CD14-positive monocyte (primary cell): ENCODE measurements around the gene DHRS12. TPM values are rescaled to one million over a fixed set of nuclear protein-coding genes. Genes with fewer than 3 reads are reported as not detected.
A peak's percentile ranks its signal among the peaks of the same experiment; 100 is the strongest.

Experiments used
- DNase-seq, 3 donors: peaks; one replicate each; pipeline ENCODE4 v3.0.0-alpha.2; 2011 to 2022
- H2AFZ ChIP-seq: 2 replicates; pipeline ENCODE4 v1.6.0; 2012; ENCODE audit warnings: mild to moderate bottlenecking, low read depth, low read length, inconsistent platforms; ENCODE audit not compliant: insufficient read depth, poor library complexity, severe bottlenecking
- H3K27ac ChIP-seq, 2 donors: 1 replicate in 1 of 2; 2 replicates in 1 of 2; pipeline ENCODE4 v1.5.1; 2012 to 2013; ENCODE audit warnings: low read length in 2 of 2, control low read depth in 1 of 2, inconsistent platforms in 1 of 2, low read depth in 1 of 2, mild to moderate bottlenecking in 1 of 2
- H3K27me3 ChIP-seq, 2 donors: one replicate each; pipeline versions ENCODE4 v1.6.0 to v1.6.1; 2011 to 2013; ENCODE audit warnings: low read length in 2 of 2; ENCODE audit not compliant: control insufficient read depth in 2 of 2, insufficient read depth in 2 of 2
- H3K36me3 ChIP-seq, 2 donors: replicated peaks in 1 of 2; 1 replicate in 1 of 2; 2 replicates in 1 of 2; pipeline versions ENCODE4 v1.5.1 to v1.6.1; 2012 to 2013; ENCODE audit warnings: low read length in 2 of 2, control low read depth in 1 of 2, inconsistent platforms in 1 of 2, mild to moderate bottlenecking in 1 of 2; ENCODE audit not compliant: insufficient read depth in 2 of 2, control insufficient read depth in 1 of 2
- H3K4me1 ChIP-seq, 2 donors: 1 replicate in 1 of 2; 2 replicates in 1 of 2; pipeline versions ENCODE4 v1.5.1 to v1.6.1; 2012 to 2013; ENCODE audit warnings: low read length in 2 of 2, control low read depth in 1 of 2, inconsistent platforms in 1 of 2, mild to moderate bottlenecking in 1 of 2, moderate library complexity in 1 of 2; ENCODE audit not compliant: insufficient read depth in 2 of 2, control insufficient read depth in 1 of 2
- H3K4me2 ChIP-seq: replicated peaks from 2 replicates; pipeline ENCODE3; 2012; ENCODE audit warnings: low read length, moderate library complexity, mild to moderate bottlenecking; ENCODE audit not compliant: poor library complexity, severe bottlenecking; ENCODE audit errors: extremely low read depth
- H3K4me3 ChIP-seq, 3 experiments: fragments of 200-600 bp in 1 of 3; sonication (generic) in 1 of 3; replicated peaks in 1 of 3; 1 replicate in 2 of 3; 2 replicates in 1 of 3; pipeline ENCODE4 v1.5.1; 2011 to 2013; ENCODE audit warnings: low read length in 3 of 3, mild to moderate bottlenecking in 3 of 3, control low read depth in 2 of 3, low read depth in 2 of 3, inconsistent platforms in 1 of 3, moderate library complexity in 1 of 3
- H3K79me2 ChIP-seq: 2 replicates; pipeline ENCODE4 v1.6.0; 2012; ENCODE audit warnings: mild to moderate bottlenecking, control low read depth, inconsistent platforms, low read length, moderate library complexity; ENCODE audit not compliant: insufficient read depth
- H3K9ac ChIP-seq: 2 replicates; pipeline ENCODE4 v1.6.0; 2017; ENCODE audit warnings: low read length, mild to moderate bottlenecking; ENCODE audit not compliant: insufficient read depth, poor library complexity, severe bottlenecking
- H3K9me3 ChIP-seq, 2 donors: replicated peaks in 1 of 2; 1 replicate in 1 of 2; 2 replicates in 1 of 2; pipeline versions ENCODE4 v1.5.1 to v1.6.1; 2012 to 2013; ENCODE audit warnings: low read length in 2 of 2, control low read depth in 1 of 2; ENCODE audit not compliant: control insufficient read depth in 1 of 2, insufficient read depth in 1 of 2
- H4K20me1 ChIP-seq: 2 replicates; pipeline ENCODE4 v1.6.0; 2012; ENCODE audit warnings: mild to moderate bottlenecking, low read length, control low read depth, moderate library complexity; ENCODE audit not compliant: insufficient read depth
- H3K27ac Mint-ChIP-seq, 7 donors: one replicate each; pipeline ENCODE4 v1.8.0; 2020; ENCODE audit warnings: mild to moderate bottlenecking in 7 of 7, mixed read lengths in 7 of 7, moderate library complexity in 6 of 7, inconsistent platforms in 2 of 7
- H3K27me3 Mint-ChIP-seq, 3 donors: one replicate each; pipeline ENCODE4 v1.8.0; 2021 to 2022; ENCODE audit warnings: low read depth in 3 of 3, mild to moderate bottlenecking in 3 of 3, mixed read lengths in 3 of 3, moderate library complexity in 3 of 3, inconsistent platforms in 1 of 3
- H3K36me3 Mint-ChIP-seq, 2 donors: one replicate each; pipeline ENCODE4 v1.8.0; 2020; ENCODE audit warnings: mixed read lengths in 2 of 2, inconsistent platforms in 1 of 2, mild to moderate bottlenecking in 1 of 2
- H3K4me1 Mint-ChIP-seq: one replicate; pipeline ENCODE4 v1.8.0; 2020; ENCODE audit warnings: mild to moderate bottlenecking, mixed read lengths
- H3K4me3 Mint-ChIP-seq, 2 donors: one replicate each; pipeline ENCODE4 v1.8.0; 2020; ENCODE audit warnings: mild to moderate bottlenecking in 2 of 2, mixed read lengths in 2 of 2, moderate library complexity in 1 of 2
- H3K9me3 Mint-ChIP-seq, 7 donors: one replicate each; pipeline ENCODE4 v1.8.0; 2020 to 2022; ENCODE audit warnings: mixed read lengths in 7 of 7, mild to moderate bottlenecking in 6 of 7, moderate library complexity in 6 of 7, inconsistent platforms in 2 of 7
- CTCF ChIP-seq: fragments of 200-600 bp; IDR thresholded peaks from one replicate; pipeline ENCODE4 v1.8.0; 2022; ENCODE audit warnings: antibody characterized with exemption, mild to moderate bottlenecking
- WGBS: methylation state at CpG from one replicate; pipeline ENCODE4 v1.1.5; 2013; ENCODE audit warnings: missing lambda C conversion rate; ENCODE audit not compliant: insufficient coverage; 5-methylcytosine and 5-hydroxymethylcytosine counted together
- intact Hi-C, 2 donors: fragments of 100-400 bp; cut with micrococcal nuclease; formaldehyde crosslinking; loops; one replicate each; pipeline versions ENCODE4 v1.15.0 to v1.15.1; 2023
- polyA plus RNA-seq, 3 donors: library from polyadenylated mRNA; depleted of rRNA in 1 of 3; unstranded in 2 of 3; stranded (reverse) in 1 of 3; fragments of 300-500 nt in 2 of 3; fragments of >200 nt in 1 of 3; fragmentation: Illumina TruSeq in 2 of 3; gene quantifications; 1 replicate in 2 of 3; 2 replicates in 1 of 3; pipeline ENCODE4 v1.2.3, GENCODE V29; 2012 to 2021

Gene DHRS12
- polyA plus RNA-seq, 3 donors: 7.6 to 20.2 (median 20.0) TPM

DNA sequence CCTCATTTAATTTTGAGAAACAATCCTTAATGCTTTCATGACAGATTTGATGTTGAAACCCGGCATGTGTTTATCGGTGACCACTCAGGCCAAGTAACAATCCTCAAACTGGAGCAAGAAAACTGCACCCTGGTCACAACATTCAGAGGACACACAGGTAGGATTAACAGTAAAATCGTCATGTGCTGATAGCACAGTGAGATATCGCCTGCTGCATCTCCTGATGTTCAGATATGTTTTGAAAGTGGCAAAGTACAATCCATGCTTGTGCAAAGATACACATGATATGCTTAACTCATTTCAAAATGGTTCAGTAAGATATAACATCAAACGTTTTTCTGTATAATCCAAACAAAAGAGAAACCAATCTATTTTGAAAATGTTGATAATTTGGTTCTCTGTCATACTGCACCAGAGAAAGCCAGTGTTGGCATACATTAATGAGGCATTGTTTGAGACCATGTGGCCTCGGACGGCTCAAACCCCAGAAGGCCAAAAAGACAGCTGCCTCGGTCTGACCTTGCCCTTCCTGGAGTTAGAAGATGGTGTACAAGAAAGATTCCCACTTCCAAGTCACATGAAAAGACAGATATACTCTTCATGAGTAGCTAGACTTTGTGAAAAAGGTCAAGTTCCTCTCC, 76.2 kb downstream of the DHRS12 start:
- no peaks in the 10 kb centered on the region for H3K27me3 Mint-ChIP-seq
- H3K4me3 ChIP-seq: no peak overlapping the region
- no peak for DNase-seq
- peaks cover 6 to 9% of the 10 kb centered on the region in 2 donors for H3K4me1 ChIP-seq
- no peak overlapping the region for H3K4me3 Mint-ChIP-seq
- peak overlapping the region in 1 of 2 donors; percentile 46 for H3K27ac ChIP-seq
- intact Hi-C loops: loop anchor here in 1 of 2 donors (10.0 kb wide), 1 partner anchor 143 kb away; the partner anchor contains the start of gene WDFY2
- no peaks in the 10 kb centered on the region for H3K9me3 Mint-ChIP-seq
- peaks cover 25 to 33% of the 10 kb centered on the region in 2 donors for H3K36me3 Mint-ChIP-seq
- no peak overlapping the region for H2AFZ ChIP-seq
- peaks cover 47 to 73% of the 10 kb centered on the region in 2 donors for H3K36me3 ChIP-seq
- no peak for TF ChIP-seq CTCF
- no peak overlapping the region for H3K4me2 ChIP-seq
- H3K9me3 ChIP-seq: no peaks in the 10 kb centered on the region
- peaks cover 35% of the 10 kb centered on the region for H4K20me1 ChIP-seq
- WGBS: 100% methylated on average over 3 of the region's 8 CpGs
- peaks cover 39% of the 10 kb centered on the region for H3K79me2 ChIP-seq
- no peaks in the 10 kb centered on the region for H3K27me3 ChIP-seq
- no peak overlapping the region for H3K9ac ChIP-seq
- peak overlapping the region in 4 of 7 donors; percentile 12 to 48 (median 26) for H3K27ac Mint-ChIP-seq
- peaks cover 2% of the 10 kb centered on the region for H3K4me1 Mint-ChIP-seq

DNA sequence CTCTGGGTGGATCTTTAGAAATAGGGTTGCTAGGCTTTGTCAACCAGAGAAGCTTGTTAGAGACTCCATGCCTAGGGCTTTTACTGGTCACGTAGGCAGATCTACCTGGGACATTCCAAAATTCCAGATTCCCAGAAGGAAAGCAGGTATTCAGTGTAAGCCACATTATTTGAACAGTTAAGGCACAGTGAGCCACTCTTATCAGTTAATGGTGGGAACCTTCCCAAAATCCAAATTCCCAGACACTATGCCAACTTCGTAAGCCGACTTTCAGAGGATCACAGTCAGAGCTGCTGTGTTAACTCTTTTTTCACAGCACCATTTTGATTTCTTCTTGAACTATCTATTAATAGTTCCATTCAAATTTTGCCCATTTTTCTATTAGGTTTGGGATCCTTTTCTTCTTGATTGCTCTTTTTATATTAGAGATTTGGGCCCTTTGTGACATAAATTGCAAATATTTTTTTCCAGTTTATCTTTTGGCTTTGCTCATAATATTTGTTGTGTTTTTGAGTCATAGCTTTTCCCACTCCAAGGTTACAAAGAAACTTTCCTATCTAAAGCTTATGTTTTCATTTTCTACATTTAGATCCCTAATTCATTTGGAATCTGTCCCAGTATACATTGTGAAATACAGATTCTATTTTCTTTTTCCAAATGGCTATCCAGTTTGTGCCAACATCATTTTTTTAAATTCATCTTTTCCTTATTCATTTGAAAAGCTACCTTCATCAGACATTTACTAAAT, 77.3 kb downstream of the DHRS12 start:
- H3K27me3 Mint-ChIP-seq: no peaks in the 10 kb centered on the region
- H3K36me3 ChIP-seq: peaks cover 53 to 73% of the 10 kb centered on the region in 2 donors
- H3K79me2 ChIP-seq: peaks cover 40% of the 10 kb centered on the region
- peaks cover 33% of the 10 kb centered on the region for H4K20me1 ChIP-seq
- peak overlapping the region in 2 of 7 donors; percentile 10 to 58 for H3K27ac Mint-ChIP-seq
- intact Hi-C loops: loop anchor here in 1 of 2 donors (10.0 kb wide), 1 partner anchor 142 kb away; the partner anchor contains the start of gene WDFY2
- peaks cover 27 to 33% of the 10 kb centered on the region in 2 donors for H3K36me3 Mint-ChIP-seq
- peaks cover 2% of the 10 kb centered on the region for H3K4me1 Mint-ChIP-seq
- TF ChIP-seq CTCF: no peak
- H3K4me3 Mint-ChIP-seq: no peak overlapping the region
- H3K9me3 Mint-ChIP-seq: no peaks in the 10 kb centered on the region
- no peak overlapping the region for H3K4me2 ChIP-seq
- no peak overlapping the region for H3K4me3 ChIP-seq
- peaks cover 6 to 9% of the 10 kb centered on the region in 2 donors for H3K4me1 ChIP-seq
- no peaks in the 10 kb centered on the region for H3K9me3 ChIP-seq
- 100% methylated on average over 3 of the region's 3 CpGs for WGBS
- H3K27me3 ChIP-seq: no peaks in the 10 kb centered on the region
- H3K9ac ChIP-seq: no peak overlapping the region
- no peak overlapping the region for H2AFZ ChIP-seq
- DNase-seq: no peak
- H3K27ac ChIP-seq: peak overlapping the region in 1 of 2 donors; percentile 20
